Measurements from ENCODE around the gene ABCA12. TPM values are rescaled to one million over a fixed set of nuclear protein-coding genes. Genes with fewer than 3 reads are reported as not detected.

Gene ABCA12
- total and polyA plus RNA-seq, 2 of the 8 experiments (the other 6 are each of a cell fraction or from before 2014, with no cell fraction given): not detected

GRCh38 chr2:215060861-215061536 is 77.4 kb downstream of the ABCA12 start:
- no peak overlapping the region for H4K91ac ChIP-seq (replicated peaks; ENCODE audit: insufficient read length, low read length)
- H3K79me1 ChIP-seq (ENCODE audit: low read depth, low read length): no peaks in the 10 kb centered on the region
- H3K27me3 ChIP-seq (replicated peaks in 1 of 4; ENCODE audit: control insufficient read depth in 3 of 4, extremely low read depth in 1 of 4, insufficient read depth in 3 of 4, low read length in 3 of 4): no peaks in the 10 kb centered on the region
- H3K4me3 ChIP-seq (ENCODE audit: extremely low read depth in 1 of 4, insufficient read depth in 2 of 4, low read depth in 3 of 4, low read length in 4 of 4): no peak overlapping the region
- no peak overlapping the region for H3K14ac ChIP-seq (ENCODE audit: insufficient read length)
- no peak overlapping the region for H2AK5ac ChIP-seq (ENCODE audit: low read depth, low read length)
- H2BK20ac ChIP-seq (ENCODE audit: low read length): no peak overlapping the region
- H2BK120ac ChIP-seq (replicated peaks; ENCODE audit: low read depth, low read length): no peak overlapping the region
- no peak overlapping the region for H3K4ac ChIP-seq (replicated peaks; ENCODE audit: insufficient read length, low read depth, low read length)
- ChIA-PET CTCF (ENCODE audit: partially characterized antibody) (interaction anchor here (1.3 kb wide), 1 partner anchor 209 kb away, joined by 4 read pairs; no protein-coding TSS in a partner anchor), POLR2A (ENCODE audit: partially characterized antibody) (no interaction called here)
- DNase-seq (ENCODE audit: low read depth in 1 of 2, low spot score in 2 of 2) (no peak), FAIRE-seq (no peak)
- 0 out of 2 replicates have a peak overlapping the region, but pooled peaks have one; percentile 18 for H2AFZ ChIP-seq (ENCODE audit: low read length)
- no peak overlapping the region for H3K18ac ChIP-seq (ENCODE audit: extremely low read depth, low read length)
- H3K23me2 ChIP-seq (ENCODE audit: low read depth, low read length): no peaks in the 10 kb centered on the region
- H4K5ac ChIP-seq (ENCODE audit: insufficient read length, low read depth, low read length): no peak overlapping the region
- H3K36me3 ChIP-seq (ENCODE audit: control insufficient read depth in 2 of 4, insufficient read depth in 4 of 4, low read length in 3 of 4): no peaks in the 10 kb centered on the region
- H3K4me2 ChIP-seq (ENCODE audit: insufficient read depth in 1 of 2, low read depth in 2 of 2, low read length in 2 of 2): no peak overlapping the region
- H2BK12ac ChIP-seq (ENCODE audit: low read depth, low read length): no peak overlapping the region
- H3K4me1 ChIP-seq (replicated peaks in 1 of 4; ENCODE audit: control insufficient read depth in 3 of 4, insufficient read depth in 4 of 4, low read length in 3 of 4): no peaks in the 10 kb centered on the region
- H3K56ac ChIP-seq (replicated peaks; ENCODE audit: insufficient read length, low read depth, low read length): no peak overlapping the region
- no peaks in the 10 kb centered on the region for H3K79me2 ChIP-seq (ENCODE audit: control insufficient read depth in 1 of 2, insufficient read depth in 2 of 2, low read length in 2 of 2)
- 90% methylated on average over 7 of the region's 7 CpGs; no CpG with 5 or more reads in 1 of the 2 experiments for WGBS, 2 experiments (ENCODE audit: extremely low coverage in 1 of 2, insufficient coverage in 1 of 2, insufficient read length in 1 of 2, insufficient replicate concordance in 2 of 2, low coverage in 1 of 2, low lambda C conversion rate in 2 of 2, missing lambda C conversion rate in 1 of 2)
- no peak overlapping the region for H2BK5ac ChIP-seq (ENCODE audit: low read depth, low read length)
- H3K9me3 ChIP-seq (ENCODE audit: insufficient read depth in 2 of 2, low read depth in 1 of 2, low read length in 1 of 2): no peaks in the 10 kb centered on the region
- H3K23ac ChIP-seq (ENCODE audit: insufficient read length): no peak overlapping the region
- no peak overlapping the region for H2BK15ac ChIP-seq (ENCODE audit: low read length)
- no peaks in the 10 kb centered on the region for H4K20me1 ChIP-seq (replicated peaks in 1 of 2; ENCODE audit: control insufficient read depth in 1 of 2, insufficient read depth in 2 of 2, low read length in 2 of 2)
- no peak overlapping the region for H3K9ac ChIP-seq (replicated peaks in 1 of 4; ENCODE audit: extremely low read depth in 1 of 4, low read depth in 3 of 4, low read length in 3 of 4)
- no peak overlapping the region for H4K8ac ChIP-seq (ENCODE audit: extremely low read depth, insufficient read depth, low read length)
- TF ChIP-seq EZH2 (IDR thresholded peaks at IDR 0.05; ENCODE audit: low read depth, low read length, severe bottlenecking) (no peak), SRF (IDR thresholded peaks at IDR 0.05; ENCODE audit: low read depth, low read length) (no peak)
- no peak overlapping the region for H3K27ac ChIP-seq (ENCODE audit: low read depth, low read length)
